Cardiac muscle cell (in vitro differentiated cells and primary cell): ENCODE measurements around the gene FUZ. TPM values are rescaled to one million over a fixed set of nuclear protein-coding genes. Genes with fewer than 3 reads are reported as not detected.
"Not testable (repeated sequence)": the region's sequence is repeated elsewhere in the genome, so short reads cannot be mapped to it uniquely, and the experiment has no call there.

ENCODE experiments used
- DNase-seq, 2 donors: peaks; one replicate each; pipeline versions ENCODE4 v3.0.0 to v3.0.0-alpha.2; 2010 to 2017; ENCODE audit warnings: low read depth in 1 of 2, low spot score in 1 of 2
- H3K27ac ChIP-seq: fragments of 200-600 bp; sonication (generic); 2 replicates; pipeline ENCODE4 v1.5.1; 2016
- H3K27me3 ChIP-seq: fragments of 200-600 bp; sonication (generic); 2 replicates; pipeline ENCODE4 v1.6.0; 2016; ENCODE audit warnings: control low read depth
- H3K36me3 ChIP-seq: fragments of 200-600 bp; sonication (generic); 2 replicates; pipeline ENCODE4 v1.5.1; 2016; ENCODE audit warnings: control low read depth
- H3K4me1 ChIP-seq: fragments of 200-600 bp; sonication (generic); 2 replicates; pipeline ENCODE4 v1.8.1; 2017; ENCODE audit warnings: low read depth, mild to moderate bottlenecking, mixed run types
- H3K4me3 ChIP-seq: fragments of 200-600 bp; sonication (generic); 2 replicates; pipeline ENCODE4 v1.5.1; 2016; ENCODE audit warnings: mild to moderate bottlenecking
- H3K9me3 ChIP-seq: fragments of 200-600 bp; sonication (generic); 2 replicates; pipeline ENCODE4 v1.5.1; 2017; ENCODE audit warnings: low read depth, mild to moderate bottlenecking, control low read depth
- polyA plus RNA-seq: library from polyadenylated mRNA; unstranded; fragments of >200 nt; fragmentation: Nextera tagmentation; extraction: Ambion mirVana; gene quantifications from 2 replicates; pipeline ENCODE4 v1.2.1, GENCODE V29; 2016
- total RNA-seq: library from RNA; depleted of rRNA; stranded (reverse); fragments of >200 nt; gene quantifications from 2 replicates; pipeline ENCODE4 v1.2.3, GENCODE V29; 2016
- TF ChIP-seq, protein P1 (sequence below): IDR thresholded peaks from 2 replicates; pipeline ENCODE4 v1.5.1; 2012; ENCODE audit warnings: low read depth, mild to moderate bottlenecking, low read length

FUZ gene
- total and polyA plus RNA-seq, 2 experiments from 2014 or later = 39.0 to 60.8 TPM

DNA sequence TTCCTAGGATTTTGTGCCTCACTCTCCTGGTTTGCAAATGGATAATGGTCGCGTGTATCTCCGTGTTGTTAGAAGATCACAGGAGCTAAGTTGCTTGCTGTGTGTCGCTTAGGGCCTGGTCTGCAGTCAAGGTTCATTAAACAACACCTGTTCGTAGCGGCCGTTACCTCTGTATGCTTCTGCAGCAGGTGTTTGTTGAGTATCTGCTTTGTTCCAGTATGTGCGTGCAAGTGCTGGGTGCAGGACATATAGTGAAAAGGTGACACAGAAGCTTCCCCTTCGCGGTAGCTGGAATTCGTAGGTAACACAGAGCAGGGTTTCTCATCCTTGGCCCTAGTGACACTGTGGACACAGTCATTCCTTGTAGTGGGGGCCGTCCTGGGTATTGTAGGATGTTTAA lies 10.4 kb upstream of the FUZ start:
- no peak for DNase-seq
- Histone ChIP-seq H3K9me3 (no peaks in the 10 kb centered on the region), H3K27ac (no peak overlapping the region), H3K4me3 (no peak overlapping the region), H3K4me1 (peaks cover 12% of the 10 kb centered on the region), H3K36me3 (peaks cover 5% of the 10 kb centered on the region), H3K27me3 (no peaks in the 10 kb centered on the region)
- TF ChIP-seq, protein P1, sequence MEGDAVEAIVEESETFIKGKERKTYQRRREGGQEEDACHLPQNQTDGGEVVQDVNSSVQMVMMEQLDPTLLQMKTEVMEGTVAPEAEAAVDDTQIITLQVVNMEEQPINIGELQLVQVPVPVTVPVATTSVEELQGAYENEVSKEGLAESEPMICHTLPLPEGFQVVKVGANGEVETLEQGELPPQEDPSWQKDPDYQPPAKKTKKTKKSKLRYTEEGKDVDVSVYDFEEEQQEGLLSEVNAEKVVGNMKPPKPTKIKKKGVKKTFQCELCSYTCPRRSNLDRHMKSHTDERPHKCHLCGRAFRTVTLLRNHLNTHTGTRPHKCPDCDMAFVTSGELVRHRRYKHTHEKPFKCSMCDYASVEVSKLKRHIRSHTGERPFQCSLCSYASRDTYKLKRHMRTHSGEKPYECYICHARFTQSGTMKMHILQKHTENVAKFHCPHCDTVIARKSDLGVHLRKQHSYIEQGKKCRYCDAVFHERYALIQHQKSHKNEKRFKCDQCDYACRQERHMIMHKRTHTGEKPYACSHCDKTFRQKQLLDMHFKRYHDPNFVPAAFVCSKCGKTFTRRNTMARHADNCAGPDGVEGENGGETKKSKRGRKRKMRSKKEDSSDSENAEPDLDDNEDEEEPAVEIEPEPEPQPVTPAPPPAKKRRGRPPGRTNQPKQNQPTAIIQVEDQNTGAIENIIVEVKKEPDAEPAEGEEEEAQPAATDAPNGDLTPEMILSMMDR = no peak

DNA sequence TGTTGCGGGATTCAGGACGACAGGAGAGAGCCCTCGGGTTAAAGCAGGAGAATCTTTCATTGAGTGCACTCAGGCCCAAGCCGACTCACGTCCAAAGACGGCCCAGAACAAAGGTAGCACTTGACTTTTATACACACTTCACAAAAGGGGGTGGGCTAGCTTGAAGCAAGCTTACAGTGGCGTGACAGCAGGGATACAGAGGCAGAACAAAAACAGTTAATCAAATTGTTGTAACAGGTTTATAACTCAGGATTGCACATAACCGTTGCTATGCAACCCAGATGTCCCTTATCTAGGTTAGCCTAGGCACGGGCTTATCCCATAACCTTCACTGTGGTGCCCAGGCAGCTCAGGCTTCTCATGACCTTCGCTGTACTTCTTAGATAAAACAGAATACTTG lies 7.0 kb upstream of the FUZ start:
- Histone ChIP-seq H3K4me3 (no peak overlapping the region), H3K27ac (peak overlapping the region; percentile 62), H3K9me3 (no peaks in the 10 kb centered on the region), H3K36me3 (peaks cover 5% of the 10 kb centered on the region), H3K4me1 (peaks cover 12% of the 10 kb centered on the region), H3K27me3 (no peaks in the 10 kb centered on the region)
- TF ChIP-seq, protein P1 = no peak
- peak in 1 of 2 donors; percentile 70 for DNase-seq

DNA sequence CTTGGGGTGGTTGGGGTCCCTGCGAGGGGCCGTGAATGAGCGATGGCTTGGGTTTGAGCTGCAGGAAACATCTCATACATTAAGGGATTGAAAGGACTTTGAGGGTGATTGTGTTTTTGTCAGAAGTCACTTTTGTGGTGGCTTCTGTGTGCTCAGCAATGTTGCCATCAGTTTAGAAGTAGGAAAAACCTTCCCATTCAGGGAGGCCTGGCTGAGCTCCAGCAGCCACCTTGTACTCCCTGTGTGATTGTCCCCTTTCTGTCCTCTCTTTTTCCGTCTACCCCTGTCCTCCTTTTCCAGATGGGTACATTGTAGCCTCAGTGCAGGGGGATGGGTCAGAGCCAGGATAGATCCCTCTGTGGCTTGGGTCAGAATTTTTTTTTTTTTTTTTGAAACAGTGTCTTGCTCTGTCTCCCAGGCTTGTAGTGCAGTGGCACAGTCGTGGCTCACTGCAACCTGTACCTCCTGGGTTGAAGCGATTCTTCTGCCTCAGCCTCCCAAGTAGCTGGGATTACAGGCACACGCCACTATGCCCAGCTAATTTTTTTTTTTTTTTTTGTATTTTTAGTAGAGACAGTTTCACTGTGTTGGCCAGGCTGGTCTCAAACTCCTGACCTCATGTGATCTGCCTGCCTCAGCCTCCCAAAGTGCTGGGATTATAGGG lies 6.5 kb upstream of the FUZ start:
- DNase-seq, H3K27me3 ChIP-seq, H3K36me3 ChIP-seq, H3K9me3 ChIP-seq: not testable (repeated sequence)
- peak overlapping the region; percentile 53 for H3K4me3 ChIP-seq
- H3K4me1 ChIP-seq = peaks cover 12% of the 10 kb centered on the region
- peak overlapping the region; percentile 62 for H3K27ac ChIP-seq

DNA sequence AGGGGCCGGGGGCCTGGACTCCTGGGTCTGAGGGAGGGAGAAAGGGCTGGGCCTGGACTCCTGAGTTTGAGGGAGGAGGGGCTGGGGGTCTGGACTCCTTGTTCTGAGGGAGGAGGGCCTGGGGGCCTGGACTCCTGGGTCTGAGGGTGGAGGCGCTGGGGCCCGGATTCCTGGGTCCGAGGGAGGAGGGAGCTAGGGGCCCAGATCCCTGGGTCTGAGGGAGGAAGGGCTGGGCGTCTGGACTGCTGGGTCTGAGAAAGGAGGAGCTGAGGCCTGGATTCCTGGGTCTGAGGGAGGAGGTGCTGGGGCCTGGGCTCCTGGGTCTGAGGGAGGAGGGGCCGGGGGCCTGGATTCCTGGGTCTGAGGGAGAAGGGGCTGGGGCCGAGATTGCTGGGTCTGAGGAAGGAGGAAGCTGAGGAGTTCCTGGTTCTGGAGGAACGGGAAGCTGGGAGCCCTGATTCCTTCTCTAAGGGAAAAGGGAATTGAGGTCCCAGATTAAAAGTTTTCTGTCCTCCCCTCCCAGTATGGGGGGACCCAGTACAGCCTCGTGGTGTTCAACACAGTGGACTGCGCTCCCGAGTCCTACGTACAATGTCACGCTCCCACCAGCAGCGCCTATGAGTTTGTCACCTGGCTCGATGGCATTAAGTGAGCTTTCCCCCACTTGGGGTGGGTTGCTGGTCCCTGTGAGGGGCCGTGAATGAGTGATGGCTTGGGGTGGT lies 5.7 kb upstream of the FUZ start:
- H3K27me3 ChIP-seq = no peaks in the 10 kb centered on the region
- TF ChIP-seq, protein P1 = no peak
- peaks cover 4% of the 10 kb centered on the region for H3K36me3 ChIP-seq
- H3K27ac ChIP-seq = peak overlapping the region; percentile 96
- no peak for DNase-seq
- peaks cover 12% of the 10 kb centered on the region for H3K4me1 ChIP-seq
- no peaks in the 10 kb centered on the region for H3K9me3 ChIP-seq
- H3K4me3 ChIP-seq = peak overlapping the region; percentile 53

DNA sequence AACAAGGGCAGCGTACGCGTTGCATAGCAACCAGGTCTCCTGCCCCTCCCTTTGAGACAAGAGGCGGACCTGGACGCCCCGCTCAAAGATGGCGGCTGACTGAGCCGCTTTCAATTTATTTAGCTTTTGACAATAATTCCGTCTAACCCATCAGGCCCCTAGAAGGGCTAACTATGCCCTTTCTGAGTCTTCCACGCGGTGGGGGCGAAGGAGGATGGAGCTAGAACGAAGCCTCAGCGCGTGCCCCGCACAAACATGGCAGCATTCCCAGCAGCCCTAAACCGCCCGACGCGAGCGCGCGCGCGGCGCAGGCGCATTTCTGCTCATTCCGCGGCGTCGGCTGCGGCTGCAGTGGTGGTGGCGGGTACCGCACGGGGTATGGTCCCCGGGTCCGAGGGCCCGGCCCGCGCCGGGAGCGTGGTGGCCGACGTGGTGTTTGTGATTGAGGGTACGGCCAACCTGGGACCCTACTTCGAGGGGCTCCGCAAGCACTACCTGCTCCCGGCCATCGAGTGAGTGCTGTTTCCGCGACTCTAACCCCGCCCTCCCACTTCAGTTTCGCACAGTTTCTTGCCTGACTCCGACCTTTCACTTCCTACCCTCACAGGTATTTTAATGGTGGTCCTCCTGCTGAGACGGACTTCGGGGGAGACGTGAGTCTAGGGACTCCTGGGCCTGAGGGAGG lies 5.0 kb upstream of the FUZ start, which contains the start of gene MED25:
Gene MED25 (plus strand): TSS at position 326 of the 685 bp plus-strand sequence. CDS start 53 bp downstream, at position 379.
- peak within 1 kb of the TSS; percentile 53 for H3K4me3 ChIP-seq
- H3K36me3 ChIP-seq = no peaks in the 10 kb centered on the region
- H3K4me1 ChIP-seq = peaks cover 12% of the 10 kb centered on the region
- H3K27ac ChIP-seq = peak within 1 kb of the TSS; percentile 96
- TF ChIP-seq, protein P1 = no peak
- H3K27me3 ChIP-seq = no peaks in the 10 kb centered on the region
- no peaks in the 10 kb centered on the region for H3K9me3 ChIP-seq
- DNase-seq = peak; percentile 86 to 88
